HG03575 (cell line): ENCODE data around the gene SIPA1L3.

Experiments
- ATAC-seq: cut with Tn5 transposase; IDR thresholded peaks from one replicate; pipeline ENCODE4 v1.9.1; 2021; ENCODE audit not compliant: unreplicated experiment, insufficient number of reproducible peaks, low FRiP score; ENCODE audit errors: extremely low read depth

Gene SIPA1L3

DNA sequence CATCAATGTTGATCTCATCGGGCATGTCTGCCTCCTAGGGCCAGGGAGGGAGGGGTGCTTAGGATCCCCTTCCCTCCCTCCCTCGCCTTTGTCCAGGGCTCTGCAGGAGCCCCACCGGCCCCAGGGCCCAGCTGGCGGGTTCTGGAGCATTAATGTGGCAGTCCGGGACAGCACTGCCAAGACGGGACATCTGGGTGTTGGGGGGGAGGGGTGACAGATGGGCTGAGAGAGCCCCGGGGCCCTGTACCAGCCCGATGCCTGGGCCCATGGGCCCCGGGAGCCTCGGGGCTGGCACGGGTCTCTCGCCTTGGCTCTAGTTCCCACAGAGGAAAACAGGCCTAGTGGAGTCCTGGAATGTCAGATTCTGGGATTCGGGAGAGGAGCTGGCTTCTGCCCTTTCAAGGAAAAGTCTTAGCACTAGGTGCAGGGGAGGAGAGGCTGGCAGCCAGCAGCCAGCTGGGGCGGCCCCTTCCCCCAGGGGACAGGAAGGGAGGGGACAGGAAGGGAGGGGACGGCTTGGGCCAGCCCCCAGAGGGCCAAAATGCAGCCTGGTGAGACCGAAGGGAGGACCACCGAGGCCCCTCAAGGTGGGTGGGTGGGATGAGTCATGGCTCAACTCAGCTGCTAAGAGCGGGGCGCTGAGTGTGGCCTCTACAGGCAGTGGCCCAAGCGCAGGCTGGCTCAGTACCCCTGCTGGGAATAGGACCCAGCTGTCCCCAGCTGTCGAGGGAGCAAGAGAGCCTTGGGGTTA is 346.1 kb downstream of the SIPA1L3 start:
- ATAC-seq: no peak

DNA sequence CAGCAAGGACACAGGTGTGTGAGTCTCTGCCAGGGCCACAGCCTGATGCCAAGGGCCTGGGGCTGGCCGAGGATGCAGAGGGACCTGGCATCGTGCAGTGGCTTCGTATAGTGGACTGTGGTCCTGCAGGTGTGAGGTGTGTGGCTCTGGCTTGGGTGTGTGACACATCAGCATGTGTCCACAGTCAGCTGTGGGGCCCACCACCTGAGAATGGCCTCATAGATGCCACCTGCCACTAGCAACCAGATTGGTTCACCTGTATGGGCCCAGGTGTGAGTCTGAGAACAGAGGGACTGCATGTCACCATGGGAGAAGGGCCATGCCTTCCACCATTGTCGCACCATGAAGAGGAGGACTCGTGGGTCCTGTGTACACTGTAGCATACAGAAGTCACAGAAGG is 346.8 kb downstream of the SIPA1L3 start:
- ATAC-seq: no peak

DNA sequence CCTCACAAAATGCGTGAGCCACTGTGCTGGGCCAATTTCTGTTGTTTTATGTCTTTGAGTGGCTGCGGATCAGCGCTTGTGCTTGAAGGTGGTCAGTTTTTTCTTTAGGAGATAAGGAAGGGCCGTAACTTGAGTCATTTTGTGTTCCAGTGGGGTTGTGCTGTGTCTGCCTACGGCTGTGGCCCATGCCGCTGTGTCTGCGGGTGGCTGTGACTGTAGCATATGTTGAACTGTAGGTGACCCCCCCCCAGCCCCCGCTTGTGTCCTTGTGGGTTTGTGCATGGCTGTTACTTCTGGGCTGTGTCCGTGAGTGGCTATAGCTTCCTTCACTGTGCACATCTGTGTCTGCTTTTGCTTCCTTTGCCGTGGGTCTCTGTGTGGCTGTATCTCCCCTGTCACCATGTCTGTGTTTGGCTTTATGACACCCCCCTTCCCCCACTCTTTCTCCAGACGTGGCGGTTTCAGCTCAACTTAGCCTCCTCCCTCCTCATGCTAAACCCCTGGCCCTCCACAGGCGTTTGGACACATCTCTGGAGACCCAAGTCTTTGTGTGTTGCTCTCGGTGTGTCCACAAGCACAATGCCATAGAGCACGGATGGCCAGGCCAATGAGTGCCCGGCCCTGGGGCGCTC is 348.5 kb downstream of the SIPA1L3 start:
- no peak for ATAC-seq
